ENCODE data around the gene FAM32A. TPM values are rescaled to one million over a fixed set of nuclear protein-coding genes. Genes with fewer than 3 reads are reported as not detected.

FAM32A gene
- total and polyA plus RNA-seq, 7 donors = 86.9 to 239 (median 93.8) TPM

- DNase-seq = no peak
- H3K4me3 ChIP-seq = no peak overlapping the region
- TF ChIP-seq POLR2AphosphoS5 (IDR thresholded peaks at IDR 0.05) (no peak), EP300 (IDR thresholded peaks at IDR 0.05) (no peak), POLR2A (IDR thresholded peaks at IDR 0.05) (no peak), CTCF (IDR thresholded peaks at IDR 0.05) (no peak)
- no peak overlapping the region for H3K27ac ChIP-seq
- intact Hi-C loops (cut with DNase I) = no loop called here
- H3K27me3 ChIP-seq = peaks cover 0 to 10% (median 0%) of the 10 kb centered on the region in 3 donors
- H3K9me3 ChIP-seq = no peaks in the 10 kb centered on the region
- WGBS, 2 donors = 73 to 82% methylated on average over 5 of the region's 5 CpGs
- H3K36me3 ChIP-seq = no peaks in the 10 kb centered on the region
- H3K4me1 ChIP-seq = no peaks in the 10 kb centered on the region
Measured at GRCh38 chr19:16146112-16146511, 39.1 kb upstream of the FAM32A start.

- no peak for DNase-seq
- H3K4me1 ChIP-seq = no peaks in the 10 kb centered on the region
- TF ChIP-seq EP300 (IDR thresholded peaks at IDR 0.05) = no peak
- no peak for TF ChIP-seq POLR2A (IDR thresholded peaks at IDR 0.05)
- no peak for TF ChIP-seq POLR2AphosphoS5 (IDR thresholded peaks at IDR 0.05)
- no peak overlapping the region for H3K4me3 ChIP-seq
- H3K27ac ChIP-seq = no peak overlapping the region
- H3K27me3 ChIP-seq = peaks cover 0 to 5% (median 0%) of the 10 kb centered on the region in 3 donors
- WGBS, 2 donors = 68 to 70% methylated on average over 8 of the region's 8 CpGs
- intact Hi-C loops (cut with DNase I) = no loop called here
- no peaks in the 10 kb centered on the region for H3K36me3 ChIP-seq
- H3K9me3 ChIP-seq = no peaks in the 10 kb centered on the region
Measured at GRCh38 chr19:16148443-16149229, 36.6 kb upstream of the FAM32A start.

- 79 to 88% methylated on average over 11 of the region's 11 CpGs for WGBS, 2 donors
- Histone ChIP-seq H3K4me1 (no peaks in the 10 kb centered on the region), H3K4me3 (no peak overlapping the region), H3K27ac (no peak overlapping the region), H3K27me3 (no peaks in the 10 kb centered on the region), H3K36me3 (no peaks in the 10 kb centered on the region), H3K9me3 (no peaks in the 10 kb centered on the region)
- intact Hi-C loops (cut with DNase I) = no loop called here
- no peak for DNase-seq
- no peak for TF ChIP-seq EP300 (IDR thresholded peaks at IDR 0.05)
Measured at GRCh38 chr19:16153582-16154336, 31.5 kb upstream of the FAM32A start.

- Histone ChIP-seq H3K4me3 (no peak overlapping the region), H3K27me3 (no peaks in the 10 kb centered on the region), H3K9me3 (no peaks in the 10 kb centered on the region), H3K4me1 (no peaks in the 10 kb centered on the region), H3K27ac (no peak overlapping the region), H3K36me3 (no peaks in the 10 kb centered on the region)
- intact Hi-C loops (cut with DNase I) = no loop called here
- DNase-seq = no peak
- no peak for TF ChIP-seq POLR2AphosphoS5 (IDR thresholded peaks at IDR 0.05)
- TF ChIP-seq CTCF (IDR thresholded peaks at IDR 0.05) = no peak
- TF ChIP-seq EP300 (IDR thresholded peaks at IDR 0.05) = no peak
- TF ChIP-seq POLR2A (IDR thresholded peaks at IDR 0.05) = no peak
- 95% methylated on average over 8 of the region's 8 CpGs for WGBS, 2 donors
Measured at GRCh38 chr19:16154557-16154956, 30.7 kb upstream of the FAM32A start.

- no peak overlapping the region for H3K4me3 ChIP-seq
- DNase-seq = no peak
- TF ChIP-seq EP300 (IDR thresholded peaks at IDR 0.05) = no peak
- no peak for TF ChIP-seq POLR2A (IDR thresholded peaks at IDR 0.05)
- no peak for TF ChIP-seq POLR2AphosphoS5 (IDR thresholded peaks at IDR 0.05)
- TF ChIP-seq CTCF (IDR thresholded peaks at IDR 0.05) = no peak
- intact Hi-C loops (cut with DNase I) = no loop called here
- no peaks in the 10 kb centered on the region for H3K36me3 ChIP-seq
- H3K9me3 ChIP-seq = no peaks in the 10 kb centered on the region
- no peak overlapping the region for H3K27ac ChIP-seq
- no peaks in the 10 kb centered on the region for H3K4me1 ChIP-seq
- H3K27me3 ChIP-seq = no peaks in the 10 kb centered on the region
- 96 to 99% methylated on average over 1 of the region's 1 CpG for WGBS, 2 donors
Measured at GRCh38 chr19:16155128-16155527, 30.1 kb upstream of the FAM32A start.
